ENCODE data around the gene SRMS.

The SRMS gene

GRCh38 chr20:63567386-63568169 is 20.0 kb upstream of the SRMS start:
- Histone ChIP-seq H3K27me3 (replicated peaks in 2 of 5; ENCODE audit: control insufficient read depth in 4 of 5, insufficient read depth in 5 of 5, low read length in 4 of 5) (peaks cover 0 to 47% (median 6%) of the 10 kb centered on the region in 5 experiments), H3K36me3 (ENCODE audit: control insufficient read depth in 4 of 4, insufficient read depth in 4 of 4, low read length in 3 of 4) (peaks cover 0 to 5% (median 0%) of the 10 kb centered on the region in 4 experiments), H3K4me3 (ENCODE audit: control insufficient read depth in 1 of 7, extremely low read depth in 1 of 7, insufficient read depth in 4 of 7, low read depth in 2 of 7, low read length in 6 of 7) (peak overlapping the region in 5 of 7 experiments; percentile 35 to 74 (median 51)), H3K27ac (ENCODE audit: insufficient read depth in 1 of 2, low read depth in 1 of 2, low read length in 2 of 2, poor library complexity in 1 of 2, severe bottlenecking in 2 of 2) (no peak overlapping the region), H3K4me1 (ENCODE audit: control extremely low read depth in 1 of 4, control insufficient read depth in 4 of 4, insufficient read depth in 4 of 4, low read length in 3 of 4) (peaks cover 0 to 29% (median 25%) of the 10 kb centered on the region in 4 experiments), H3K9me3 (ENCODE audit: control extremely low read depth in 1 of 5, control insufficient read depth in 4 of 5, insufficient read depth in 2 of 5, low read depth in 1 of 5, low read length in 4 of 5) (no peaks in the 10 kb centered on the region)
- ChIA-PET CTCF (interaction anchor here (0.7 to 2.2 kb wide), 7 partner anchors 9 to 57 kb away, joined by 3 to 7 read pairs (median 3); no protein-coding TSS in a partner anchor), POLR2A (interaction anchor here (1.1 to 1.2 kb wide), 2 partner anchors 11 to 30 kb away, joined by 3 read pairs; partner anchors contain the start of gene PTK6)
- 21% methylated on average over 31 of the region's 37 CpGs for WGBS (ENCODE audit: insufficient coverage)
- peak; percentile 84 to 95 (median 95) for DNase-seq

GRCh38 chr20:63567136-63567385 is 19.5 kb upstream of the SRMS start:
- DNase-seq: peak; percentile 36 to 73 (median 61)
- ChIA-PET CTCF (interaction anchor here (0.7 to 1.7 kb wide), 6 partner anchors 9 to 58 kb away, joined by 3 to 4 read pairs (median 3); no protein-coding TSS in a partner anchor), POLR2A (interaction anchor here (1.1 kb wide), 1 partner anchor 29 kb away, joined by 3 read pairs; the partner anchor contains the start of gene PTK6)
- Histone ChIP-seq H3K27me3 (replicated peaks in 2 of 5; ENCODE audit: control insufficient read depth in 4 of 5, insufficient read depth in 5 of 5, low read length in 4 of 5) (peaks cover 0 to 43% (median 6%) of the 10 kb centered on the region in 5 experiments), H3K4me1 (ENCODE audit: control extremely low read depth in 1 of 4, control insufficient read depth in 4 of 4, insufficient read depth in 4 of 4, low read length in 3 of 4) (peaks cover 0 to 28% (median 25%) of the 10 kb centered on the region in 4 experiments), H3K36me3 (ENCODE audit: control insufficient read depth in 4 of 4, insufficient read depth in 4 of 4, low read length in 3 of 4) (peaks cover 0 to 6% (median 0%) of the 10 kb centered on the region in 4 experiments), H3K27ac (ENCODE audit: insufficient read depth in 1 of 2, low read depth in 1 of 2, low read length in 2 of 2, poor library complexity in 1 of 2, severe bottlenecking in 2 of 2) (no peak overlapping the region), H3K9me3 (ENCODE audit: control extremely low read depth in 1 of 5, control insufficient read depth in 4 of 5, insufficient read depth in 2 of 5, low read depth in 1 of 5, low read length in 4 of 5) (no peaks in the 10 kb centered on the region), H3K4me3 (ENCODE audit: control insufficient read depth in 1 of 7, extremely low read depth in 1 of 7, insufficient read depth in 4 of 7, low read depth in 2 of 7, low read length in 6 of 7) (peak overlapping the region in 1 of 7 experiments; percentile 51)
- WGBS (ENCODE audit: insufficient coverage): 69% methylated on average over 21 of the region's 22 CpGs

- H3K4me1 ChIP-seq (ENCODE audit: control extremely low read depth in 1 of 4, control insufficient read depth in 4 of 4, insufficient read depth in 4 of 4, low read length in 3 of 4): peaks cover 0 to 28% (median 25%) of the 10 kb centered on the region in 4 experiments
Observed at GRCh38 chr20:63566395-63567135, 19.0 kb upstream of the SRMS start.

GRCh38 chr20:63565699-63566335 is 18.3 kb upstream of the SRMS start:
- POLR2A ChIA-PET: interaction anchor here (1.3 kb wide), 1 partner anchor 28 kb away, joined by 5 read pairs; the partner anchor contains the start of gene PTK6
- H3K9me3 ChIP-seq (ENCODE audit: control extremely low read depth in 1 of 5, control insufficient read depth in 4 of 5, insufficient read depth in 2 of 5, low read depth in 1 of 5, low read length in 4 of 5): no peaks in the 10 kb centered on the region
- no peak overlapping the region for H3K4me3 ChIP-seq (ENCODE audit: control insufficient read depth in 1 of 7, extremely low read depth in 1 of 7, insufficient read depth in 4 of 7, low read depth in 2 of 7, low read length in 6 of 7)
- H3K36me3 ChIP-seq (ENCODE audit: control insufficient read depth in 4 of 4, insufficient read depth in 4 of 4, low read length in 3 of 4): peaks cover 0 to 11% (median 0%) of the 10 kb centered on the region in 4 experiments
- CTCF ChIA-PET: interaction anchor here (0.9 to 1.7 kb wide), 6 partner anchors 9 to 28 kb away, joined by 3 to 7 read pairs (median 4); partner anchors contain the start of gene PTK6
- H3K4me1 ChIP-seq (ENCODE audit: control extremely low read depth in 1 of 4, control insufficient read depth in 4 of 4, insufficient read depth in 4 of 4, low read length in 3 of 4): peaks cover 0 to 28% (median 25%) of the 10 kb centered on the region in 4 experiments
- WGBS (ENCODE audit: insufficient coverage): 95% methylated on average over 40 of the region's 43 CpGs
- no peak for DNase-seq
- peaks cover 0 to 33% (median 4%) of the 10 kb centered on the region in 5 experiments for H3K27me3 ChIP-seq (replicated peaks in 2 of 5; ENCODE audit: control insufficient read depth in 4 of 5, insufficient read depth in 5 of 5, low read length in 4 of 5)
- H3K27ac ChIP-seq (ENCODE audit: insufficient read depth in 1 of 2, low read depth in 1 of 2, low read length in 2 of 2, poor library complexity in 1 of 2, severe bottlenecking in 2 of 2): no peak overlapping the region

More at GRCh38 chr20:63566395-63567135, 19.0 kb upstream of the SRMS start:
- DNase-seq: no peak
- Histone ChIP-seq H3K27me3 (replicated peaks in 2 of 5; ENCODE audit: control insufficient read depth in 4 of 5, insufficient read depth in 5 of 5, low read length in 4 of 5) (peaks cover 0 to 39% (median 4%) of the 10 kb centered on the region in 5 experiments), H3K27ac (ENCODE audit: insufficient read depth in 1 of 2, low read depth in 1 of 2, low read length in 2 of 2, poor library complexity in 1 of 2, severe bottlenecking in 2 of 2) (no peak overlapping the region), H3K4me3 (ENCODE audit: control insufficient read depth in 1 of 7, extremely low read depth in 1 of 7, insufficient read depth in 4 of 7, low read depth in 2 of 7, low read length in 6 of 7) (no peak overlapping the region), H3K36me3 (ENCODE audit: control insufficient read depth in 4 of 4, insufficient read depth in 4 of 4, low read length in 3 of 4) (peaks cover 0 to 6% (median 0%) of the 10 kb centered on the region in 4 experiments), H3K9me3 (ENCODE audit: control extremely low read depth in 1 of 5, control insufficient read depth in 4 of 5, insufficient read depth in 2 of 5, low read depth in 1 of 5, low read length in 4 of 5) (no peaks in the 10 kb centered on the region)
- WGBS (ENCODE audit: insufficient coverage): 88% methylated on average over 41 of the region's 46 CpGs
- ChIA-PET POLR2A (no interaction called here), CTCF (interaction anchor here (1.1 to 1.7 kb wide), 5 partner anchors 10 to 46 kb away, joined by 3 to 4 read pairs (median 3); no protein-coding TSS in a partner anchor)

- POLR2A ChIA-PET: interaction anchor here (1.3 kb wide), 1 partner anchor 27 kb away, joined by 5 read pairs; the partner anchor contains the start of gene PTK6
- CTCF ChIA-PET: interaction anchor here (0.9 to 1.7 kb wide), 4 partner anchors 8 to 27 kb away, joined by 3 to 7 read pairs (median 4); partner anchors contain the start of gene PTK6
- Histone ChIP-seq H3K27me3 (replicated peaks in 2 of 5; ENCODE audit: control insufficient read depth in 4 of 5, insufficient read depth in 5 of 5, low read length in 4 of 5) (peaks cover 0 to 30% (median 4%) of the 10 kb centered on the region in 5 experiments), H3K9me3 (ENCODE audit: control extremely low read depth in 1 of 5, control insufficient read depth in 4 of 5, insufficient read depth in 2 of 5, low read depth in 1 of 5, low read length in 4 of 5) (no peaks in the 10 kb centered on the region), H3K27ac (ENCODE audit: insufficient read depth in 1 of 2, low read depth in 1 of 2, low read length in 2 of 2, poor library complexity in 1 of 2, severe bottlenecking in 2 of 2) (no peak overlapping the region), H3K36me3 (ENCODE audit: control insufficient read depth in 4 of 4, insufficient read depth in 4 of 4, low read length in 3 of 4) (peaks cover 0 to 13% (median 0%) of the 10 kb centered on the region in 4 experiments), H3K4me3 (ENCODE audit: control insufficient read depth in 1 of 7, extremely low read depth in 1 of 7, insufficient read depth in 4 of 7, low read depth in 2 of 7, low read length in 6 of 7) (no peak overlapping the region), H3K4me1 (ENCODE audit: control extremely low read depth in 1 of 4, control insufficient read depth in 4 of 4, insufficient read depth in 4 of 4, low read length in 3 of 4) (peaks cover 0 to 28% (median 25%) of the 10 kb centered on the region in 4 experiments)
- no peak for DNase-seq
- WGBS (ENCODE audit: insufficient coverage): 98% methylated on average over 61 of the region's 61 CpGs
Observed at GRCh38 chr20:63565021-63565698, 17.6 kb upstream of the SRMS start.

All from common myeloid progenitor, CD34-positive (primary cell).